Measurements from ENCODE around the gene BCL2L1. TPM values are rescaled to one million over a fixed set of nuclear protein-coding genes. Genes with fewer than 3 reads are reported as not detected.

BCL2L1 gene
- total and polyA plus RNA-seq, 10 of the 15 experiments (the other 5 are each of a cell fraction or from before 2014, with no cell fraction given), result 0.63 to 67.7 (median 43.6) TPM

DNA sequence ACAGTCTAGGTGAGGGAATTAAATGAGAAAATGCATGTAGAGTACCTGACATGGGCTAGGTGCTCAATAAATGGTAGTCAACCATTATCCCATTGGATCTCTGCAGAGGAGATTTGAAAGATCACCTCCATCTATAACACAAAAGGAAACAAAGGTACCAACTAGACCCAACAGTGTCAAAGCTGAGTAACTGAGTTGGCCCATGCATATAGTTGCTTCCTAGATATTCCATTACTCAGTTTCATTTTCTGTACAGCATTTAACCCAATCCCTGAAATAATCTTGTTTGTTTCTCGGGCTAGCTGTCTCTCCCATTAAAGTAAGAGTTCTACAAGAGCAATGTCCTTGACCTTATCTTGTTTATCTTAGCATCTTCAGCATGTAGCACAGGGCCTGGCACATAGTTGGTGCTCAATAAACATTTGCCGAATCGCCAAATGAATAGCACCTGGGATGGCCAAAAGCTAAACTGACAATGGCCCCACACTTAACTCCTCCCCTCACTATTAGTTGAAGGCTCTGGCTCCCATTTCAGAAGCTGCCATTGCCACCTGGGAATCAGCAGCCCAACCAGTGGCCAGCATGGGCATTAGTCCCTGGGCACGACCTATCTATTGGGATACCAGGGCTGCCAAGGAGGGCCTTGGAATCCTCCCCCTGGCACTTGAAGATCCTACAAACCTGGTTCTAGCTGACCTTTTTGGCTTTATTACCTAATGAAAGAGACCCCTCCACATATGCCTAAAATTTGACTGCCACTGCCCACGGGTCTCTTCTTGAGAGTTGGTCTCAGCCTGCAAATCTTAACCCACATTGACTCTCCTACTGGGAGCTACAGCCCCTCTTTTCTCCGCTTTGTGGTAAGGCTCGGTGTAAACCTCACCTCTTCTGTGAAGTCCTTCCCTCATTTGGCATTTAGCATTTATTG, 22.6 kb downstream of the BCL2L1 start:
- no peak overlapping the region for H3K9ac ChIP-seq (ENCODE audit: control insufficient read depth, insufficient read depth, low read length)
- H4K20me1 ChIP-seq (ENCODE audit: control insufficient read depth, insufficient read depth), result 0 out of 2 replicates have a peak, but pooled peaks cover 2% of the 10 kb centered on the region
- H3K9me3 ChIP-seq (replicated peaks; ENCODE audit: control insufficient read depth, insufficient read depth, low read length), result no peaks in the 10 kb centered on the region
- no peak overlapping the region for H2AFZ ChIP-seq (ENCODE audit: control insufficient read depth, low read depth, low read length)
- 77% methylated on average over 7 of the region's 7 CpGs for WGBS (ENCODE audit: insufficient coverage, insufficient replicate concordance, low lambda C conversion rate, missing lambda C conversion rate)
- peaks cover 38% of the 10 kb centered on the region for H3K79me2 ChIP-seq (ENCODE audit: control insufficient read depth, insufficient read depth, low read length)
- RAD21 ChIA-PET (ENCODE audit: unreplicated experiment), result interaction anchor here (0.8 to 5.3 kb wide), 8 partner anchors 15 to 38 kb away, joined by 3 to 52 read pairs (median 6); partner anchors contain the start of gene BCL2L1
- no peak for ATAC-seq
- peaks cover 7 to 8% of the 10 kb centered on the region in 2 experiments; a peak in 3 of 4 replicates for H3K36me3 ChIP-seq (ENCODE audit: control insufficient read depth in 2 of 2, insufficient read depth in 2 of 2, low read length in 1 of 2)
- CTCF ChIA-PET, result interaction anchor here (0.9 to 25.1 kb wide), 8 partner anchors 9 to 131 kb away, joined by 3 to 254 read pairs (median 6); partner anchors contain the start of gene BCL2L1
- TF ChIP-seq, protein P1, sequence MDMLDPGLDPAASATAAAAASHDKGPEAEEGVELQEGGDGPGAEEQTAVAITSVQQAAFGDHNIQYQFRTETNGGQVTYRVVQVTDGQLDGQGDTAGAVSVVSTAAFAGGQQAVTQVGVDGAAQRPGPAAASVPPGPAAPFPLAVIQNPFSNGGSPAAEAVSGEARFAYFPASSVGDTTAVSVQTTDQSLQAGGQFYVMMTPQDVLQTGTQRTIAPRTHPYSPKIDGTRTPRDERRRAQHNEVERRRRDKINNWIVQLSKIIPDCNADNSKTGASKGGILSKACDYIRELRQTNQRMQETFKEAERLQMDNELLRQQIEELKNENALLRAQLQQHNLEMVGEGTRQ (IDR thresholded peaks at IDR 0.05; ENCODE audit: borderline replicate concordance, low read depth, low read length), result no peak
- TF ChIP-seq KDM1A (IDR thresholded peaks at IDR 0.05; ENCODE audit: borderline replicate concordance) (no peak), ZNF274 (IDR thresholded peaks at IDR 0.05; ENCODE audit: insufficient read depth, insufficient read length) (no peak), YBX1 (IDR thresholded peaks at IDR 0.05) (no peak), MYB (IDR thresholded peaks at IDR 0.05; ENCODE audit: borderline replicate concordance, low read depth, low read length) (no peak), SMC3 (IDR thresholded peaks at IDR 0.05; ENCODE audit: borderline replicate concordance, low read length) (no peak), KAT2A (conservative IDR thresholded peaks at IDR 0.05; ENCODE audit: control insufficient read depth, low read depth, low read length) (no peak)
- TF ChIP-seq, protein P2, sequence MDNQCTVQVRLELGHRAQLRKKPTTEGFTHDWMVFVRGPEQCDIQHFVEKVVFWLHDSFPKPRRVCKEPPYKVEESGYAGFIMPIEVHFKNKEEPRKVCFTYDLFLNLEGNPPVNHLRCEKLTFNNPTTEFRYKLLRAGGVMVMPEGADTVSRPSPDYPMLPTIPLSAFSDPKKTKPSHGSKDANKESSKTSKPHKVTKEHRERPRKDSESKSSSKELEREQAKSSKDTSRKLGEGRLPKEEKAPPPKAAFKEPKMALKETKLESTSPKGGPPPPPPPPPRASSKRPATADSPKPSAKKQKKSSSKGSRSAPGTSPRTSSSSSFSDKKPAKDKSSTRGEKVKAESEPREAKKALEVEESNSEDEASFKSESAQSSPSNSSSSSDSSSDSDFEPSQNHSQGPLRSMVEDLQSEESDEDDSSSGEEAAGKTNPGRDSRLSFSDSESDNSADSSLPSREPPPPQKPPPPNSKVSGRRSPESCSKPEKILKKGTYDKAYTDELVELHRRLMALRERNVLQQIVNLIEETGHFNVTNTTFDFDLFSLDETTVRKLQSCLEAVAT (IDR thresholded peaks at IDR 0.05), result no peak
- SMC1A ChIA-PET (ENCODE audit: uncharacterized antibody, unreplicated experiment), result interaction anchor here (0.6 to 4.6 kb wide), 13 partner anchors 8 to 73 kb away, joined by 3 to 56 read pairs (median 6); partner anchors contain the start of gene BCL2L1
- intact Hi-C loops (cut with micrococcal nuclease; ENCODE audit: unreplicated experiment) (no loop called here), in situ Hi-C loops (cut with MboI) (no loop called here)
- no peak for FAIRE-seq
- POLR2A ChIA-PET, result interaction anchor here (0.6 to 5.3 kb wide), 12 partner anchors 9 to 48 kb away, joined by 3 to 25 read pairs (median 4); partner anchors contain the start of gene BCL2L1
- no peak overlapping the region for H3K4me3 ChIP-seq
- H3K27me3 ChIP-seq (replicated peaks in 1 of 2; ENCODE audit: control insufficient read depth in 2 of 2, insufficient read depth in 2 of 2, low read length in 1 of 2), result no peaks in the 10 kb centered on the region
- H3K4me2 ChIP-seq (ENCODE audit: control insufficient read depth, insufficient read depth), result no peak overlapping the region
- DNase-seq (ENCODE audit: low read depth, low spot score), result no peak
- peaks cover 21% of the 10 kb centered on the region for H3K4me1 ChIP-seq (ENCODE audit: control insufficient read depth, insufficient read depth, low read length)
- BruUV-seq (replicated peaks), result TSS peak; percentile 6
- peak overlapping the region; percentile 60 for H3K27ac ChIP-seq (ENCODE audit: control insufficient read depth, insufficient read depth)
